Neutrophil (primary cell): ENCODE results near the gene CEP85L.

Experiments
- H3K27ac ChIP-seq: fragments of 200-600 bp; sonication (generic); 2 replicates; pipeline ENCODE4 v1.5.1; 2016; ENCODE audit warnings: mild to moderate bottlenecking, moderate library complexity
- H3K27me3 ChIP-seq: fragments of 200-600 bp; sonication (generic); 2 replicates; pipeline ENCODE4 v1.6.0; 2016; ENCODE audit warnings: mild to moderate bottlenecking
- H3K36me3 ChIP-seq: fragments of 200-600 bp; sonication (generic); 2 replicates; pipeline ENCODE4 v1.5.1; 2017
- H3K4me1 ChIP-seq, 2 experiments: fragments of 200-600 bp in 1 of 2; sonication (generic) in 1 of 2; 1 replicate in 1 of 2; 2 replicates in 1 of 2; pipeline versions ENCODE4 v1.5.1 to v1.6.1; 2013 to 2016; ENCODE audit warnings: low read depth in 1 of 2, low read length in 1 of 2, mild to moderate bottlenecking in 1 of 2, moderate library complexity in 1 of 2; ENCODE audit not compliant: control insufficient read depth in 1 of 2, insufficient read depth in 1 of 2
- H3K4me3 ChIP-seq, 2 experiments: fragments of 200-600 bp in 1 of 2; sonication (generic) in 1 of 2; 1 replicate in 1 of 2; 2 replicates in 1 of 2; pipeline ENCODE4 v1.5.1; 2013 to 2016; ENCODE audit warnings: low read depth in 1 of 2, low read length in 1 of 2, mild to moderate bottlenecking in 1 of 2, moderate library complexity in 1 of 2
- H3K9me3 ChIP-seq: fragments of 200-600 bp; sonication (generic); 2 replicates; pipeline ENCODE4 v1.5.1; 2016
- CTCF ChIP-seq: fragments of 200-600 bp; sonication (generic); IDR thresholded peaks from 2 replicates; pipeline ENCODE4 v1.5.1; 2016; ENCODE audit warnings: antibody characterized with exemption

The CEP85L gene

GRCh38 chr6:118580585-118581419 lies 70.6 kb downstream of the CEP85L start:
- Histone ChIP-seq H3K36me3 (no peaks in the 10 kb centered on the region), H3K27me3 (no peaks in the 10 kb centered on the region), H3K4me1 (no peaks in the 10 kb centered on the region), H3K4me3 (no peak overlapping the region), H3K9me3 (no peaks in the 10 kb centered on the region), H3K27ac (no peak overlapping the region)
- peak; percentile 53 for TF ChIP-seq CTCF

- Histone ChIP-seq H3K4me1 (no peaks in the 10 kb centered on the region), H3K4me3 (no peak overlapping the region), H3K27me3 (no peaks in the 10 kb centered on the region), H3K9me3 (no peaks in the 10 kb centered on the region), H3K27ac (no peak overlapping the region), H3K36me3 (no peaks in the 10 kb centered on the region)
- no peak for TF ChIP-seq CTCF
Observed at GRCh38 chr6:118579786-118580185, 71.6 kb downstream of the CEP85L start.

- no peak for TF ChIP-seq CTCF
- Histone ChIP-seq H3K27ac (no peak overlapping the region), H3K4me1 (no peaks in the 10 kb centered on the region), H3K27me3 (no peaks in the 10 kb centered on the region), H3K9me3 (peaks cover 6% of the 10 kb centered on the region), H3K4me3 (no peak overlapping the region), H3K36me3 (no peaks in the 10 kb centered on the region)
Observed at GRCh38 chr6:118578617-118579016, 72.8 kb downstream of the CEP85L start.

- Histone ChIP-seq H3K4me3 (no peak overlapping the region), H3K27me3 (no peaks in the 10 kb centered on the region), H3K36me3 (no peaks in the 10 kb centered on the region), H3K4me1 (no peaks in the 10 kb centered on the region), H3K27ac (no peak overlapping the region), H3K9me3 (peaks cover 6% of the 10 kb centered on the region)
- TF ChIP-seq CTCF, result no peak
Observed at GRCh38 chr6:118577972-118578371, 73.4 kb downstream of the CEP85L start.

GRCh38 chr6:118574051-118574865 lies 77.1 kb downstream of the CEP85L start:
- Histone ChIP-seq H3K27me3 (no peaks in the 10 kb centered on the region), H3K9me3 (peaks cover 6% of the 10 kb centered on the region), H3K27ac (no peak overlapping the region), H3K36me3 (no peaks in the 10 kb centered on the region), H3K4me1 (no peaks in the 10 kb centered on the region), H3K4me3 (no peak overlapping the region)
- TF ChIP-seq CTCF, result no peak
